ENCODE results near the gene TSPAN5. TPM values are rescaled to one million over a fixed set of nuclear protein-coding genes. Genes with fewer than 3 reads are reported as not detected.
A peak's percentile ranks its signal among the peaks of the same experiment; 100 is the strongest.

TSPAN5 gene
- total RNA-seq, 1 donor from 2014 or later, result 14.7 TPM

DNA sequence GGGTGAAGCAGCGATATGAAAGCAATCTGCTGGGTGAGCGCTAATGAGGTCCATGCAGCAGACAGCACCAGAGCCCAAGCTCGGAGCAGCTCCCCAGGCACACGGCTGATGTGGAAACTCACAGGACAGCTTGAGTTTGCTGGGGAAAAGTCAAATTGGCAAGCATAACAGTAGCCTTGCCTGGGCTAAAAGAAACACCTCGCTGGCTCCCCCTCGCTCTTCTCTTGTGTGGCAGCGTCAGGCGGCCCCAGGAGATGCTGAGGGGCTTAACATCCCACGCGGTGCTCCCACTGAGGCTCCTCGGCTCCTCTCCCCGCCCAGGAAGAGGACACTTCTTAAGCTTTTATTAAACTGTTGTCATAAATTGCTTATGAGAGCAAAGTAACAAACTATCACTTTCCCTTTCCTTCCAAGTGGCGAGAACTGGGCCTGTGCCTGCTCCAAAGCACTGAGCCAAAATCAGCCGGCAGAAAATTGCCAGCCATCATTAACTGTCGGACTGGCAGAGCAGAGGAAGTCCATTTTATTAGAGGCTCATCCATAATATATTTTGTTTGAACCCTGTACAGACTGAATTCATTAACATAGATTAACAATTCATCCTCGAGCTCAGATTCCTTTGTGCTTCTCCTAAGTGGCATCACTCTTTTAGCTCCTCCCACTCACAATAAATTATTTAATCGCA, 111.4 kb downstream of the TSPAN5 start:
- no peaks in the 10 kb centered on the region for H3K4me1 Mint-ChIP-seq
- H3K27me3 Mint-ChIP-seq (ENCODE audit: low read depth), result no peaks in the 10 kb centered on the region
- peaks cover 15% of the 10 kb centered on the region for H3K9me3 Mint-ChIP-seq
- DNase-seq (ENCODE audit: low spot score in 2 of 2, unreplicated experiment in 2 of 2), result no peak
- H3K27ac Mint-ChIP-seq, result peak overlapping the region; percentile 27
- H3K4me3 Mint-ChIP-seq, result no peak overlapping the region
- no peaks in the 10 kb centered on the region for H3K36me3 Mint-ChIP-seq
- TF ChIP-seq CTCF (IDR thresholded peaks at IDR 0.05; ENCODE audit: unreplicated experiment), result no peak

- H3K27me3 Mint-ChIP-seq (ENCODE audit: low read depth), result no peaks in the 10 kb centered on the region
- H3K36me3 Mint-ChIP-seq, result no peaks in the 10 kb centered on the region
- no peak for TF ChIP-seq CTCF (IDR thresholded peaks at IDR 0.05; ENCODE audit: unreplicated experiment)
- H3K4me3 Mint-ChIP-seq, result no peak overlapping the region
- H3K4me1 Mint-ChIP-seq, result no peaks in the 10 kb centered on the region
- DNase-seq (ENCODE audit: low spot score in 2 of 2, unreplicated experiment in 2 of 2), result no peak
- H3K9me3 Mint-ChIP-seq, result no peaks in the 10 kb centered on the region
- no peak overlapping the region for H3K27ac Mint-ChIP-seq
These were observed 113.5 kb downstream of the TSPAN5 start for GRCh38 chr4:98544818-98545414.

- Mint-ChIP-seq H3K27me3 (ENCODE audit: low read depth) (no peaks in the 10 kb centered on the region), H3K4me1 (no peaks in the 10 kb centered on the region), H3K36me3 (no peaks in the 10 kb centered on the region), H3K27ac (no peak overlapping the region), H3K9me3 (no peaks in the 10 kb centered on the region), H3K4me3 (no peak overlapping the region)
- no peak for DNase-seq (ENCODE audit: low spot score in 2 of 2, unreplicated experiment in 2 of 2)
- TF ChIP-seq CTCF (IDR thresholded peaks at IDR 0.05; ENCODE audit: unreplicated experiment), result no peak
These were observed 114.1 kb downstream of the TSPAN5 start for GRCh38 chr4:98544141-98544817.

DNA sequence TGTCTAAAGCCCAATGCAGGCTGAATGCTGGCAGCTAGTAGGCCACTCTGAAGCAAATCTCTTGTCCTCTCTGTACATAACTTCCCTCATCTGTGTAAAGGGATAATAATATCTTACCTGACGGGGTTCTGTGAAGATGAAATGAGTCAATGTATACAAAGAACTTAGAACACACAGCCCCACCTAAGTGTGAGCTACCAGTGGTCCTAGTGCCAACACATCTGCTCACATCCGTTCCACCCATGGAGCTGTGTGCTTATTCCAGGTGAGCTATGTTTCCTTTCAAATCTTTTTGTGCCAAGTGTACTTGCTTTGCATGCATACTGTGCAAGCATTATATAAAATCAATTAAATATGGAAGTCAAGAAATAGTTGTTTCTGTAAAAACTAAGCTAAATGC, 116.4 kb downstream of the TSPAN5 start:
- Mint-ChIP-seq H3K27me3 (ENCODE audit: low read depth) (no peaks in the 10 kb centered on the region), H3K36me3 (no peaks in the 10 kb centered on the region), H3K27ac (no peak overlapping the region), H3K4me3 (no peak overlapping the region), H3K9me3 (no peaks in the 10 kb centered on the region), H3K4me1 (no peaks in the 10 kb centered on the region)
- no peak for DNase-seq (ENCODE audit: low spot score in 2 of 2, unreplicated experiment in 2 of 2)
- no peak for TF ChIP-seq CTCF (IDR thresholded peaks at IDR 0.05; ENCODE audit: unreplicated experiment)

GRCh38 chr4:98540803-98541202, 117.6 kb downstream of the TSPAN5 start:
- Mint-ChIP-seq H3K4me1 (no peaks in the 10 kb centered on the region), H3K9me3 (no peaks in the 10 kb centered on the region), H3K27ac (no peak overlapping the region), H3K36me3 (no peaks in the 10 kb centered on the region), H3K4me3 (no peak overlapping the region), H3K27me3 (ENCODE audit: low read depth) (no peaks in the 10 kb centered on the region)
- no peak for TF ChIP-seq CTCF (IDR thresholded peaks at IDR 0.05; ENCODE audit: unreplicated experiment)
- no peak for DNase-seq (ENCODE audit: low spot score in 2 of 2, unreplicated experiment in 2 of 2)

Measured in mesothelial cell of epicardium (in vitro differentiated cells).